Endothelial cell (in vitro differentiated cells): ENCODE results near the gene CCDC116. TPM values are rescaled to one million over a fixed set of nuclear protein-coding genes. Genes with fewer than 3 reads are reported as not detected.

Source experiments
- DNase-seq: peaks from one replicate; pipeline ENCODE4 v3.0.0; 2021; ENCODE audit warnings: low spot score
- H3K27ac Mint-ChIP-seq: one replicate; pipeline ENCODE4 v1.8.0; 2021; ENCODE audit warnings: mixed read lengths, inconsistent platforms; ENCODE audit not compliant: unreplicated experiment
- H3K27me3 Mint-ChIP-seq: one replicate; pipeline ENCODE4 v1.8.0; 2021; ENCODE audit warnings: mild to moderate bottlenecking, moderate library complexity, mixed read lengths, inconsistent platforms; ENCODE audit not compliant: unreplicated experiment
- H3K36me3 Mint-ChIP-seq: one replicate; pipeline ENCODE4 v1.8.0; 2021; ENCODE audit warnings: mild to moderate bottlenecking, low read depth, mixed read lengths, inconsistent platforms; ENCODE audit not compliant: unreplicated experiment
- H3K4me1 Mint-ChIP-seq: one replicate; pipeline ENCODE4 v1.8.0; 2021; ENCODE audit warnings: mild to moderate bottlenecking, mixed read lengths, inconsistent platforms; ENCODE audit not compliant: unreplicated experiment
- H3K4me3 Mint-ChIP-seq: one replicate; pipeline ENCODE4 v1.8.0; 2021; ENCODE audit warnings: mild to moderate bottlenecking, mixed read lengths, inconsistent platforms; ENCODE audit not compliant: unreplicated experiment
- H3K9me3 Mint-ChIP-seq: one replicate; pipeline ENCODE4 v1.8.0; 2021; ENCODE audit warnings: mixed read lengths, inconsistent platforms; ENCODE audit not compliant: unreplicated experiment
- total RNA-seq: library from RNA; stranded (reverse); fragmentation: NEBNext Ultra II Directional; extraction: Animal tissue kit (Norgen Biotek cat#: 25700); gene quantifications from one replicate; pipeline ENCODE4 v1.2.1, GENCODE V29; 2021; ENCODE audit not compliant: unreplicated experiment
- TF ChIP-seq, protein P1 (sequence below): fragments of 200-600 bp; sonication (generic); IDR thresholded peaks from one replicate; pipeline ENCODE4 v1.5.0; 2021; ENCODE audit warnings: antibody characterized with exemption; ENCODE audit not compliant: unreplicated experiment

Gene CCDC116
- total RNA-seq, 1 donor from 2014 or later: 0.36 TPM

DNA sequence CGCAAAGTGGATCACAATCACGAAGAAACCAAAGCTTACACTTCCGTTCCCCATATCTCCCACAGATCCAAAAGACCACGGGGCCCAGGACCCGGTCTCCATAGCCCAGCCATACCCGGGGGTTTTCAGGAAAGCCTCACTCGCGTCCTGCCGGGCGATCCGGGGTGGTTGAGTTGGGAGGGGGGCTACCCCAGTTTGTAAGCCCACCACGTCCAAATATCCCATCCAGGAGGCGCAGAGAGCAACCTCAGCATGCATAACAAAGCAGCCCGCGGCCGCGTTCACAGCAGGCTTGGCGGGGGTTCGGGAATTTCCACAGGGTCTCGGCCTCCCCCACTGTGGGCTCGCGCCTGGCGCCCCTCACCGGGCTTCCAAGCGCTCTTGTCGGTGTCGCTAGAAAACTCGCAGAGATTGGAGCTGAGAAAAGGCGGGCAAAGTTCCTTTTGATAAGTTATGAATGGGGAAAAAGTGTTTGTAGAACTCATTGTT is 19.0 kb downstream of the CCDC116 start:
- peak; percentile 24 for DNase-seq
- peaks cover 4% of the 10 kb centered on the region for H3K27me3 Mint-ChIP-seq
- TF ChIP-seq, protein P1, sequence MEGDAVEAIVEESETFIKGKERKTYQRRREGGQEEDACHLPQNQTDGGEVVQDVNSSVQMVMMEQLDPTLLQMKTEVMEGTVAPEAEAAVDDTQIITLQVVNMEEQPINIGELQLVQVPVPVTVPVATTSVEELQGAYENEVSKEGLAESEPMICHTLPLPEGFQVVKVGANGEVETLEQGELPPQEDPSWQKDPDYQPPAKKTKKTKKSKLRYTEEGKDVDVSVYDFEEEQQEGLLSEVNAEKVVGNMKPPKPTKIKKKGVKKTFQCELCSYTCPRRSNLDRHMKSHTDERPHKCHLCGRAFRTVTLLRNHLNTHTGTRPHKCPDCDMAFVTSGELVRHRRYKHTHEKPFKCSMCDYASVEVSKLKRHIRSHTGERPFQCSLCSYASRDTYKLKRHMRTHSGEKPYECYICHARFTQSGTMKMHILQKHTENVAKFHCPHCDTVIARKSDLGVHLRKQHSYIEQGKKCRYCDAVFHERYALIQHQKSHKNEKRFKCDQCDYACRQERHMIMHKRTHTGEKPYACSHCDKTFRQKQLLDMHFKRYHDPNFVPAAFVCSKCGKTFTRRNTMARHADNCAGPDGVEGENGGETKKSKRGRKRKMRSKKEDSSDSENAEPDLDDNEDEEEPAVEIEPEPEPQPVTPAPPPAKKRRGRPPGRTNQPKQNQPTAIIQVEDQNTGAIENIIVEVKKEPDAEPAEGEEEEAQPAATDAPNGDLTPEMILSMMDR: no peak
- peaks cover 4% of the 10 kb centered on the region for H3K36me3 Mint-ChIP-seq
- no peaks in the 10 kb centered on the region for H3K9me3 Mint-ChIP-seq
- peak overlapping the region; percentile 89 for H3K4me3 Mint-ChIP-seq
- peaks cover 12% of the 10 kb centered on the region for H3K4me1 Mint-ChIP-seq
- H3K27ac Mint-ChIP-seq: peak overlapping the region; percentile 45

DNA sequence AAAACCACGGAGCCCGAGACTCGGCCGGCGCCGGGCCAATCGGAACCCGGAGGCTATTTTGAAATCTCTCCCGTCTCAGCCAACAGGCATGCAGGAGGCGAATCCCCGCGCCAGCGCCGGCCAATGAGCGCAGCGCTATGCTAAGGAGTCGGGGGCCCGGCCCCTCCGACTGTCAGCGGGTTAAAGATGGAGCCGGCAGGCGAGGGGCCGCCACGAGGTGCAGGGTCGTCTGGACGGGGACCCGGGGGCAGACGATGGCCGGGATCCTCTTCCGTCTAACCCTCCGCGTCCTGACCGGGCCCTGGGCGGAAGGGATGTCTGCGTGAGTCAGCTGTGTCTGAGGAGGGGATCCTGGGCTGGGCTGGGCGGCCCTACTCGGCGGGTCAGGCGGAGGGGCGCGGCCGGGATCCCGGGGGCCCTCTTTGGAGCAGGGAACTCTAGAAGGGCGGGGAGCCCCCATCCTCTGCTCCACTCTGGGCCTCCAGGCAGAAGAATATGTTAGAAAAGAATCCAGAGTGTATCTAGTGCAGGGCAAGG is 19.5 kb downstream of the CCDC116 start:
- TF ChIP-seq, protein P1: no peak
- Mint-ChIP-seq H3K4me3 (peak overlapping the region; percentile 89), H3K27ac (no peak overlapping the region)

DNA sequence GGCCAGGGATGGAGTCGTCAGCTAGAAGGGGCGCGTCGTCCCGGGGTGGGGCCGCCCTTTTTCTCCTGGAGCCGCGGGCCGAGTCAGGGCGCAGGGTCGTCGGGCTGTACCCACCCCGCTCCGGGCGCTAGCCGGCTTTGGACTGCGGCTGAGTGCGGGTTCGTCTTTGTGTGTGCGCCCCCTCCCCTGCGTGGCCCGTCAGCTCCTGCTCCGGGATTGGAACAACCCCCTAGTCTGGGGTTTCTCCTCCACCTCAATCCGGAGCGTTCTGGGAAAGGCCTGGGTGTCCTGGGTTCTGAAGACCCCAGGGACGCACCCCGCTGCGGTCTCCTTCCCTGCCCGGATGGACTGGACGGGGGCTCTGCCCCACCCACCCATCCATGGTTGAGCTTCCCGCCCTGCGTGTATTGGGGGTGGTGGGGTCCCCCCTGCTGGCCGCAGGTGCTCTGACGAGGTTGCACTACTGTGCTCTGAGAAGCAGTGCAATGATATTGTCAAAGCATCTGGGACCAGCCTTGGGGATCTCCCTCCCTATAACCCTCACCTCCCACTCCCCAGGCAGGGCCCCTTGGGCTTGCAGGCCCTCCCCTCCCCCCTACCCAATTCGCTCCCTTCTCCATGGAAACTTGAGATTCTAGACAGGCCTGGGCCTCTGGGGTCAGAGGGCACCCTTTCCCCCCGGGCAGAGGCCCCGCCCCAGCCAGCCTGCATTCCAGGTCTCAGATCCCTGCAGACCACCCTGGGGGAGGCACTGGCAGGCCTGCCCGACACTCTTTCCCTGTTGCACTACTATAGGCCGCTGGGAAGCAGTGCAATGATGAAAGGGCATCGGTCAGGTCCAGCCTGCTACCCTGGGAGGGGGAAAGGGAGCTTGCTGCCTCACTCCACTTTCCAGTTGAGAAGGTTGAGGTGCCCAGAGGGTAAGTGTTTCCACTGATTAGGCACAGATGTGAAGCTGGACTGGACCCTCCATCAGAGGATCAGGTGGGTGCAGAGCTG is 20.3 kb downstream of the CCDC116 start:
- peaks cover 16% of the 10 kb centered on the region for H3K4me1 Mint-ChIP-seq
- TF ChIP-seq, protein P1: no peak
- peaks cover 7% of the 10 kb centered on the region for H3K27me3 Mint-ChIP-seq
- H3K9me3 Mint-ChIP-seq: no peaks in the 10 kb centered on the region
- H3K4me3 Mint-ChIP-seq: peak overlapping the region; percentile 89
- peaks cover 6% of the 10 kb centered on the region for H3K36me3 Mint-ChIP-seq
- no peak for DNase-seq
- no peak overlapping the region for H3K27ac Mint-ChIP-seq

More for the DNA sequence above, 19.5 kb downstream of the CCDC116 start:
- H3K4me1 Mint-ChIP-seq: peaks cover 16% of the 10 kb centered on the region
- DNase-seq: peak; percentile 83
- no peaks in the 10 kb centered on the region for H3K9me3 Mint-ChIP-seq
- peaks cover 6% of the 10 kb centered on the region for H3K36me3 Mint-ChIP-seq
- H3K27me3 Mint-ChIP-seq: peaks cover 7% of the 10 kb centered on the region

DNA sequence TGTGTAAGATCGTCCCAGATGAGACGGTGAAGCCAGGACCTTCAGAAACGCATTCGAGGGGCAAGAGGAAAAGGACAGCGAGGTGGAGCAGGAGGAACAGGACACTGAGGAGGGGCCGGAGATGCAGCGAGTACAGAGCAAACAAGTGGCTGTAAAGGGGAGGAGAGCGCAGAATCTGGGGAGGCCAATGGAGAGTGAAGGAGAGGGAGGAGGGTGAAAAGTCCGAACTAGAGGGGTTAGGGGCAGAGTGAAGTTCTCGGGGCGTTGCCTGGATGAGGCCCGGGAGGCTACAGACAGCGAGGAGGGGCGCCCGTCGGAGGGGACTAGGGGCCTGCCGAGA is 24.4 kb downstream of the CCDC116 start:
- Mint-ChIP-seq H3K27me3 (peaks cover 8% of the 10 kb centered on the region), H3K4me1 (peaks cover 10% of the 10 kb centered on the region), H3K4me3 (peak overlapping the region; percentile 84), H3K9me3 (no peaks in the 10 kb centered on the region), H3K36me3 (peaks cover 6% of the 10 kb centered on the region), H3K27ac (no peak overlapping the region)
- no peak for DNase-seq
- TF ChIP-seq, protein P1: no peak
